HG03095 (cell line): ENCODE measurements around the gene HYDIN.
"Not testable (repeated sequence)": the region's sequence is repeated elsewhere in the genome, so short reads cannot be mapped to it uniquely, and the experiment has no call there.

Experiments used
- ATAC-seq: cut with Tn5 transposase; IDR thresholded peaks from one replicate; pipeline ENCODE4 v1.9.1; 2021; ENCODE audit warnings: moderate library complexity; ENCODE audit not compliant: unreplicated experiment

HYDIN gene

GRCh38 chr16:71009440-71010223 lies 220.9 kb downstream of the HYDIN start:
- not testable (repeated sequence) for ATAC-seq

GRCh38 chr16:71006516-71006915 lies 224.0 kb downstream of the HYDIN start:
- not testable (repeated sequence) for ATAC-seq

- not testable (repeated sequence) for ATAC-seq
Observed at GRCh38 chr16:70999735-71000134, 230.8 kb downstream of the HYDIN start.

GRCh38 chr16:70995799-70996198 lies 234.7 kb downstream of the HYDIN start:
- ATAC-seq = not testable (repeated sequence)

GRCh38 chr16:70992511-70992910 lies 238.0 kb downstream of the HYDIN start:
- not testable (repeated sequence) for ATAC-seq

- ATAC-seq = not testable (repeated sequence)
Observed at GRCh38 chr16:70987019-70987715, 243.4 kb downstream of the HYDIN start.

- ATAC-seq = not testable (repeated sequence)
Observed at GRCh38 chr16:70984675-70985074, 245.8 kb downstream of the HYDIN start.

- ATAC-seq = not testable (repeated sequence)
Observed at GRCh38 chr16:70968332-70968731, 262.2 kb downstream of the HYDIN start.

- ATAC-seq = not testable (repeated sequence)
Observed at GRCh38 chr16:70960169-70960568, 270.4 kb downstream of the HYDIN start.

GRCh38 chr16:70954922-70955321 lies 275.6 kb downstream of the HYDIN start:
- not testable (repeated sequence) for ATAC-seq

GRCh38 chr16:70953824-70954223 lies 276.7 kb downstream of the HYDIN start:
- ATAC-seq = not testable (repeated sequence)

- not testable (repeated sequence) for ATAC-seq
Observed at GRCh38 chr16:70943551-70943950, 287.0 kb downstream of the HYDIN start.

GRCh38 chr16:70939690-70940359 lies 290.7 kb downstream of the HYDIN start:
- ATAC-seq = not testable (repeated sequence)

- ATAC-seq = not testable (repeated sequence)
Observed at GRCh38 chr16:70936781-70937525, 293.6 kb downstream of the HYDIN start.

- ATAC-seq = not testable (repeated sequence)
Observed at GRCh38 chr16:70935325-70935724, 295.2 kb downstream of the HYDIN start.

GRCh38 chr16:70933746-70934145 lies 296.8 kb downstream of the HYDIN start:
- ATAC-seq = not testable (repeated sequence)

- ATAC-seq = not testable (repeated sequence)
Observed at GRCh38 chr16:70930757-70931156, 299.8 kb downstream of the HYDIN start.

- not testable (repeated sequence) for ATAC-seq
Observed at GRCh38 chr16:70922164-70922563, 308.4 kb downstream of the HYDIN start.

GRCh38 chr16:70920661-70921060 lies 309.9 kb downstream of the HYDIN start:
- not testable (repeated sequence) for ATAC-seq

- ATAC-seq = not testable (repeated sequence)
Observed at GRCh38 chr16:70888208-70888607, 342.3 kb downstream of the HYDIN start.

- not testable (repeated sequence) for ATAC-seq
Observed at GRCh38 chr16:70884652-70885051, 345.9 kb downstream of the HYDIN start.
